Measurements from ENCODE around the gene CFL2.

CFL2 gene

GRCh38 chr14:34710006-34710405, 4.4 kb downstream of the CFL2 start:
- Histone ChIP-seq H3K79me2 (ENCODE audit: insufficient read depth, low read length) (peaks cover 19% of the 10 kb centered on the region), H4K20me1 (ENCODE audit: insufficient read depth, low read length) (no peaks in the 10 kb centered on the region), H3K27me3 (ENCODE audit: insufficient read depth, low read length) (no peaks in the 10 kb centered on the region), H3K4me1 (ENCODE audit: insufficient read depth, low read length, severe bottlenecking) (peaks cover 46% of the 10 kb centered on the region), H2AFZ (ENCODE audit: low read length) (no peak overlapping the region), H3K9me2 (ENCODE audit: low read depth, low read length) (no peaks in the 10 kb centered on the region), H3K9ac (ENCODE audit: low read length) (no peak overlapping the region), H3K9me3 (ENCODE audit: low read length) (no peaks in the 10 kb centered on the region), H3K4me3 (ENCODE audit: low read depth, low read length, poor library complexity, severe bottlenecking) (no peak overlapping the region), H3K36me3 (ENCODE audit: insufficient read depth, low read length) (peaks cover 24% of the 10 kb centered on the region; the same call in 1 of the 2 replicates), H3K4me2 (ENCODE audit: low read length) (no peak overlapping the region), H3K27ac (ENCODE audit: low read depth, low read length, poor library complexity, severe bottlenecking) (no peak overlapping the region), H3F3A (ENCODE audit: insufficient read depth, low read length) (0 out of 2 replicates have a peak, but pooled peaks cover 1% of the 10 kb centered on the region)
- no peak for TF ChIP-seq CTCF (IDR thresholded peaks at IDR 0.05; ENCODE audit: low read length)
- no peak for TF ChIP-seq EZH2 (IDR thresholded peaks at IDR 0.05; ENCODE audit: borderline replicate concordance, low read length)

- Histone ChIP-seq H3K4me2 (ENCODE audit: low read length) (no peak overlapping the region), H3K27ac (ENCODE audit: low read depth, low read length, poor library complexity, severe bottlenecking) (no peak overlapping the region)
- TF ChIP-seq CTCF (IDR thresholded peaks at IDR 0.05; ENCODE audit: low read length), result no peak
- TF ChIP-seq EZH2 (IDR thresholded peaks at IDR 0.05; ENCODE audit: borderline replicate concordance, low read length), result no peak
These were observed 6.7 kb downstream of the CFL2 start for GRCh38 chr14:34707722-34708121.

GRCh38 chr14:34701808-34702207, 12.6 kb downstream of the CFL2 start:
- TF ChIP-seq EZH2 (IDR thresholded peaks at IDR 0.05; ENCODE audit: borderline replicate concordance, low read length), result no peak
- no peak for TF ChIP-seq CTCF (IDR thresholded peaks at IDR 0.05; ENCODE audit: low read length)
- Histone ChIP-seq H3K9me2 (ENCODE audit: low read depth, low read length) (no peaks in the 10 kb centered on the region), H3K79me2 (ENCODE audit: insufficient read depth, low read length) (no peaks in the 10 kb centered on the region), H4K20me1 (ENCODE audit: insufficient read depth, low read length) (no peaks in the 10 kb centered on the region), H3K4me1 (ENCODE audit: insufficient read depth, low read length, severe bottlenecking) (no peaks in the 10 kb centered on the region), H3K9ac (ENCODE audit: low read length) (no peak overlapping the region), H2AFZ (ENCODE audit: low read length) (no peak overlapping the region), H3K9me3 (ENCODE audit: low read length) (no peaks in the 10 kb centered on the region), H3K36me3 (ENCODE audit: insufficient read depth, low read length) (no peaks in the 10 kb centered on the region), H3F3A (ENCODE audit: insufficient read depth, low read length) (no peaks in the 10 kb centered on the region), H3K4me3 (ENCODE audit: low read depth, low read length, poor library complexity, severe bottlenecking) (no peak overlapping the region), H3K27ac (ENCODE audit: low read depth, low read length, poor library complexity, severe bottlenecking) (no peak overlapping the region), H3K27me3 (ENCODE audit: insufficient read depth, low read length) (no peaks in the 10 kb centered on the region), H3K4me2 (ENCODE audit: low read length) (no peak overlapping the region)

More at GRCh38 chr14:34707722-34708121, 6.7 kb downstream of the CFL2 start:
- Histone ChIP-seq H4K20me1 (ENCODE audit: insufficient read depth, low read length) (no peaks in the 10 kb centered on the region), H3K27me3 (ENCODE audit: insufficient read depth, low read length) (no peaks in the 10 kb centered on the region), H3K4me1 (ENCODE audit: insufficient read depth, low read length, severe bottlenecking) (peaks cover 31% of the 10 kb centered on the region), H2AFZ (ENCODE audit: low read length) (no peak overlapping the region), H3K4me3 (ENCODE audit: low read depth, low read length, poor library complexity, severe bottlenecking) (no peak overlapping the region), H3K36me3 (ENCODE audit: insufficient read depth, low read length) (peaks cover 24% of the 10 kb centered on the region; the same call in 1 of the 2 replicates), H3F3A (ENCODE audit: insufficient read depth, low read length) (no peaks in the 10 kb centered on the region), H3K9me2 (ENCODE audit: low read depth, low read length) (no peaks in the 10 kb centered on the region), H3K9me3 (ENCODE audit: low read length) (no peaks in the 10 kb centered on the region), H3K79me2 (ENCODE audit: insufficient read depth, low read length) (peaks cover 8% of the 10 kb centered on the region; the same call in 1 of the 2 replicates), H3K9ac (ENCODE audit: low read length) (no peak overlapping the region)

All from OCI-LY1 (cell line).